ENCODE data around the gene TMOD1.

- no peak for TF ChIP-seq CTCF (IDR thresholded peaks at IDR 0.05)
- TF ChIP-seq POLR2A (IDR thresholded peaks at IDR 0.05), result no peak
Measured at GRCh38 chr9:97531888-97532376, 30.5 kb downstream of the TMOD1 start.
